Erythroblast (primary cell): ENCODE results near the gene TLX2.

Experiments
- GATA1 ChIP-seq: IDR thresholded peaks from 2 replicates; pipeline ENCODE4 v1.6.1; 2011; ENCODE audit warnings: low read depth, mild to moderate bottlenecking, control low read depth, low read length, moderate library complexity
- POLR2A ChIP-seq: IDR thresholded peaks from 2 replicates; pipeline ENCODE4 v1.6.1; 2011; ENCODE audit warnings: mild to moderate bottlenecking, low read length

GRCh38 chr2:74511104-74511989 is 2.9 kb upstream of the TLX2 start:
- TF ChIP-seq POLR2A (no peak), GATA1 (no peak)
